Camera-type eye (tissue), 1 donor: Measurements from ENCODE around the gene SAT2. TPM values are rescaled to one million over a fixed set of nuclear protein-coding genes. Genes with fewer than 3 reads are reported as not detected.

ENCODE experiments used
- total RNA-seq: library from RNA; depleted of rRNA; stranded (reverse); fragments of >200 nt; gene quantifications from one replicate; pipeline ENCODE4 v1.2.3, GENCODE V29; 2014

SAT2 gene
- total RNA-seq = 41.5 TPM

DNA sequence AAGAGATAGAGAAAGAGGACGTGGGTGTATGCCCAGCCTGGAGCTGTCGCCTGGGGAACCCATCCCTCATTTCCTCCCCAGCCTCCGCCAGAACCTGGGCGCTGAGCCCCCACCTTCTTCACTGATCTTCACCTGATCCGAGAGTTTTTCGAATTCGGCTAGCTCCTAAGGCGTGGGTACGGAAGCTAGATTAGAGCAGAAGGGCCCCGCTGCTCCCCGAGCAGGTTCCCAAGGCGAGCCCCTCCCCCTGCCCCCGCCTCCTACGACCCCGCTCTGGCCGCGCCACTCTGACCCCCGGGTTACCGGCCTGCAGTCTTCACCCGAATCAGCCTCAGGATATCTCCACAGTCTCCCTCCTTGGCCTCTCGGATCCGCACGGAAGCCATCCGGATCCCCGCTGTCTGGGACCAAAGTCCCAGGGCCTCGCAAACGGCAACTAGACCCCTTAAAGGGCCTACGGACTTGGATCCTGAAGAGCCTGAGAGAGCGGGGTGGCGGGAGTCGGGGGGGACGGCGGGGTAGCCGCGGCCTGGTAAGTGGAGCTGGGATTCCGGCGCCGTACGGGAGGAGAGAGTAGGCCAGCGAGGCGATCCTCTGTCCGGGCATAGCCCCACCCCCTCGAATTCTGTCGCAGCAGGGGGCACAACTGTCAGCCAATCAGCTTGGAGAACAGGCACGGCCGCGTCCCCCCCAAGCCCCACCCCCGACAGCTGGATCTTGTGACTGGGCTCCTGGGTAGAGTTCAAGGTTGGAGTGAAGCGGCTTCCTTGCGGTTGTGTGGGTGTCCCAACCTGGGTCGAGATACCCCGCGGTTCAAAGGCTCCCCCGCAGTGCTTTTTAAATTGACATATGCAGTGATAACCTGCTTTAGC, at the start of gene SAT2:
SAT2 (minus strand) TSS at position 572 of the 872 bp plus-strand sequence; CDS start at position 386, 186 bp downstream.

DNA sequence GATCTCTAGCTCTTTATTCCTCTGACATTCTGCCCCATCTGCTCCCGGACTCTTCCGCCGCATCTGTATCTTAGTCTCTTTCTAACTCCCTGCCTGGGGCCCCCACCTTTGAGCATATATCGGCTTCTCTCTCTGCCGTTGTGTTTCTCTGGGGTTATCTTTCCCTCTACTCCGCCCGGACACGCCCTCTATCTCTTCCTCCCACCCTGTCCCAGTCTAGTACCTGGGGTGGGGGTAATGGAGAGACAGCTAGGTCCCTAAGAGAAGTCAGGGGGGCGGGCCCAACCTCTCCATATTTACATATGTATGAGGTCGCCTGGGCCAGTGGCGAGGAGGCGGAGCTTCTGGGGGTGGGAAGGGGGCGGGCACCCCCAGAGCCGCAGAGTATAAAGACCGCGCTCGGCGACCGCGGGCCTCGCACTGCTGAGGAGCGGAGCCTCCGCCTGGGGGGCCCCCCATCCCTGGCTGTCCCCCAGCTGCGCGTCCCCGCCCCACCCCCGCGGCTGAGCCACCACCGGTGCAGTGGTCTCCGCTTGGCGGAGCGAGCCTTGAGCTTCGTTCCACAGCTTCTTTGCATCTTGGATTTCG, 23.0 kb upstream of the SAT2 start, which contains the start of gene ATP1B2:
ATP1B2 (plus strand) TSS at position 418 of the 588 bp plus-strand sequence. CDS start 593 bp downstream, outside the sequence.

DNA sequence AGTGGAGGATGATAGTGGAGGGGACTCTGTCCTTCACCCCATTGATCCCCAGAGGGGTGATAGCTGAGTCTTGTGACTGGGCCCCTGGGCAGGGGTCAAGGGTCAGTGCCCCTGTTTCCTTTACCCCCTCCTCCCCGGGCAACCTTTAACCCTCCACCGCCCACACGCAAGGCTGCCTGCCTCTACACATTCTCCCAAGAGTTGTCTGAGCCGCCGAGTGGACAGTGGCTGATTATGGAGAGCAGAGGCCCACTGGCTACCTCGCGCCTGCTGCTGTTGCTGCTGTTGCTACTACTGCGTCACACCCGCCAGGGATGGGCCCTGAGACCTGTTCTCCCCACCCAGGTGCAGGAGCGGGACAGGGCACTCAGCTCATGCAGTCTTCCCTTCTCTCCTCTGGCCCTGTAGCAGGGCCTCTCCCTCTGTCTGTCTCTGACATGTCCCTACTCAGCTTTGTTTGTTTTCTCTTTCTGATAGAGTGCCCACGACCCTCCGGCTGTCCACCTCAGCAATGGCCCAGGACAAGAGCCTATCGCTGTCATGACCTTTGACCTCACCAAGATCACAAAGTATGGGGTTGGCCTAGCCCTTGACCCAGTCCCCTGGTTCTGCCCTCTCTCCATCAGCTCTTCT, 2.4 kb upstream of the SAT2 start, which contains the start of gene SHBG:
SHBG (plus strand) TSS at position 197 of the 633 bp plus-strand sequence; CDS start at position 235, 38 bp downstream.

DNA sequence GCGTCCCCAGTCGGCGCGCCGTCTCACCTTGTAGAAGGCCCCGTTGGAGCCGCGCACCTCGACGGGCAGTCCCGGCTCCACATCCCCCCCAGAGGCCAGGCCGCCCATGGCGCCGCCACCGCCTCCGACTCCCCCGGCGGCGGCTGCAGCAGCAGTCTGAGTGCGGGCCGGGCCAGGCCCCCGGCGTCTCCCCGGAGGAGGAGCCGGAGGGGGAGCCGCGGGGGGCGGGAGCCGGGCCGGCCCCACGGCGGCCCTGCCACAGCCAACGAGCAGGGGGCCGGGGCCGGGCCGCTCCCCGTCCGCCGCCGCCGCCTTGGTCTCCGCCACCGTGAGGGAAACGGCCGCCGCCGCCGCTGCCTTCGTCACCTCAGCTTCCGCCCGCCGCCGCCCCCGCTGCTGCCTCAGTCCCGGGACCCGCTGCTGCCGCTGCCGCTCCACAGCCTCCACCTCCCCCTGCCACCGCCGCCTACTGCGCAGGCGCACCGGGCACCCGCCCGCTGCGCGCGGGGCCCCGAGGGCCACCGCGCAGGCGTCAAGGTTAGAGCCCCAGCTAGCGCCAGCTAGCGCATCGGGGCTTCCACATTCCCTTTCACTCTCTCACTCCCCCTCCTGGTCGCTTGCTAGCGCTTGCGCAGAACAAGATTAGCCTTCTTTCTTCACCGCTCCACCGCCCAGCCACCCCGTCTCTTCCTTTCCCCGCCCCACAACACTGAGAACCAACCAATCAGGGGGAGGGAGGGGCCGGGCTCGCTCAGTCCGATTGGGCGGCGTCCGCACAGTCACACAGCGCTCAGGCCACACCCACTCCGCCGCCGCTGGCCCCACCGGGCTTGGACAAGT, 13.0 kb downstream of the SAT2 start, which contains the start of gene FXR2:
FXR2 (minus strand) TSS at position 473 of the 840 bp plus-strand sequence; CDS start at position 108, 365 bp downstream.

DNA sequence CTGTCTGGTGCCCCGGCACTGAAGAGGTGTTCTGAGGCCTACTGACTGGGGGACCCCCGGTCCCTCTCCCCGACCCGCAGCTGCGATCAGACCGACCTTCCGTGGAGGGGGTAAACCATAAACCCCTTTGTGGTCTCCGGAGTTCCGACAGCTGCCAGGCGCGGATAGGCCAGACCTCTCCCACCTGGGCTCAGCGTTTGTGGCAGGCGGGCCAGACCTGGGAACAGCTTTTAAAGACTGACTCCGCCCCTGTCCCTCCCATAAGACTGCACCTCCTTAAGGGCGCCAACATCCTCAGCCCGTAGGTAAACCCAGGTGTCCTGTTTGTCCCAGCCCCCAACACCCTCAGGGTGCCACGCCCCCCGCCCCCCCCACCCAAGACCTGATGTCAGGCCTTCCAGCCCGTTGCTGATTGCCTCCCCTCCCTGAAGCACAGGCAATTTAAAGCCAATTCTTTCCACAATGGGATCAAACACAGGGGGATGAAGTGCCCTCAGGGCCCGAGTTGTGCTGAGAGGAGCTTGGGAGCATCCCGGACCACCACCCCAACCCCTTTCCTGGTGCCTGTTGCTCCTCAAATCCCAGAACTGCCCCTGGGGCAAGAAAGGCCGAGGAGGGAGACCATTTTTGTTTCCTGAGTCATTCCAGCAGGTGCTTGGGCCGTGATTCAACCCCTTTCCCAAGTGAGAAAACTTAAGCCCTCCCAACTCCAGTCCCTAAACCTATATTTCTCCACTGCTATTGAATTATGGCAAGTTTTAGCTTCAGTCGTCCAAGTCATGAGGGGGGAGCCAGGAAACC, 37.5 kb downstream of the SAT2 start, which contains the start of gene SOX15:
SOX15 (minus strand) TSS at position 204 of the 801 bp plus-strand sequence. CDS start 418 bp downstream, outside the sequence.

DNA sequence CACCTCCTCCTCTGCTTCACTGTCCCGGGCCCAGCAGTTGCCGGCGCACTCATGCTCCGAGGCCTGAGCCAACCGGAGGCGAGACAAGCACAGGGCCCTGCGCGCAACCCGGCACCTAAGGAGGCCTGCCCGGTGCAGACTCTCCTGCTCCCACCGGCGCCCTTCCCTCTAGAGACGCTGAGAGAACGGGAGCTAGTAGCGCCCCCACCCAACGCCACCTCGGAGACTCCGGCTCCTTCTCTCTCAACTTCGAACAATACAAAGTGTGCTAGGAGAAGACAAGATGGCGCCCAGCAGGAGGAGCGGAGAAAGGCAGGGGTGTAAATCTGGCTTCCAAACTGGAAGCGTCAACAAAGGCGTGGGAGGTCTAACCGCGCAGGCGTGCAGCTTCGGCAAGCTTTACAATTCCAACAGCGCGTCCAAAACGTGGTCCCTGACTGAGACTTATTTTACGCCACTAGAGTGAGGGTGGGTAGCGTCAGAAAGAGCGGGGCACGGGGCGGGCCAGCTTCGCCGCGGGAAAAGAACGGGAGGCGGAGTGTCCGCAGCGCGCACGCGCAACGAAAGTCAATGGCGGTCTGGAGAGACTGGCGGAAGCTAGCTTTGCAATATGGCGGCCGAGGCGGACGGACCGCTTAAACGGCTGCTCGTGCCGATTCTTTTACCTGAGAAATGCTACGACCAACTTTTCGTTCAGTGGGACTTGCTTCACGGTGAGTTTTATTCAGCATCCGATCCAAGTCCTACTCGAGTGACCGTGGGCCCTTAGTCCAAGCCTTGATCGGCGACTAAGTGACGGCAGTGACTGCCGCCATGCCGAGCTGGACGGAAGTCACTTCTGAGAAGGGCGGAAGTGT, 44.1 kb downstream of the SAT2 start, which contains the start of gene MPDU1:
MPDU1 (plus strand) TSS at position 600 of the 857 bp plus-strand sequence; CDS start at position 611, 11 bp downstream.

DNA sequence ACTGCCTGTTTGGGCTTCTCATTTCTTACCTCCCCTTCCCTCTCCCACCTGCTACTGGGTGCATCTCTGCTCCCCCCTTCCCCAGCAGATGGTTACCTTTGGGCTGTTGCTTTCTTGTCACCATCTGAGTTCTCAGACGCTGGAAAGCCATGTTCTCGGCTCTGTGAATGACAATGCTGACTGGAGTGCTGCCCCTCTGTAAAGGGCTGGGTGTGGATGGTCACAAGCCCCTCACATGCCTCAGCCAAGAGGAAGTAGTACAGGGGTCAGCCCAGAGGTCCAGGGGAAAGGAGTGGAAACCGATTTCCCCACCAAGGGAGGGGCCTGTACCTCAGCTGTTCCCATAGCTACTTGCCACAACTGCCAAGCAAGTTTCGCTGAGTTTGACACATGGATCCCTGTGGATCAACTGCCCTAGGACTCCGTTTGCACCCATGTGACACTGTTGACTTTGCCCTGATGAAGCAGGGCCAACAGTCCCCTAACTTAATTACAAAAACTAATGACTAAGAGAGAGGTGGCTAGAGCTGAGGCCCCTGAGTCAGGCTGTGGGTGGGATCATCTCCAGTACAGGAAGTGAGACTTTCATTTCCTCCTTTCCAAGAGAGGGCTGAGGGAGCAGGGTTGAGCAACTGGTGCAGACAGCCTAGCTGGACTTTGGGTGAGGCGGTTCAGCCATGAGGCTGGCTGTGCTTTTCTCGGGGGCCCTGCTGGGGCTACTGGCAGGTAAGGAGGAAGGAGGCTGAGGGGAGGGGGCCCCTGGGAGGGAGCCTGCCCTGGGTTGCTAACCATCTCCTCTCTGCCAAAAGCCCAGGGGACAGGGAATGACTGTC, 48.4 kb downstream of the SAT2 start, which contains the start of gene CD68:
CD68 (plus strand) TSS at position 638 of the 833 bp plus-strand sequence; CDS start at position 678, 40 bp downstream.

Other genes with a start within 250 kb of the SAT2 start
- gene TNK1, start 246.7 kb downstream of the SAT2 start, total RNA-seq = 2.4 TPM
- gene PLSCR3, start 233.3 kb downstream of the SAT2 start, total RNA-seq = 12.8 TPM
- gene TMEM256, start 223.7 kb downstream of the SAT2 start, total RNA-seq = 27.9 TPM
- gene NLGN2, start 220.0 kb downstream of the SAT2 start, total RNA-seq = 36.2 TPM
- gene SPEM1, start 207.5 kb downstream of the SAT2 start, total RNA-seq = not detected
- gene SPEM2, start 202.2 kb downstream of the SAT2 start, total RNA-seq = not detected
- not detected for gene SPEM3, start 199.0 kb downstream of the SAT2 start, total RNA-seq
- 1.0 TPM for gene TMEM102, start 192.4 kb downstream of the SAT2 start, total RNA-seq
- 7.1 TPM for gene FGF11, start 188.3 kb downstream of the SAT2 start, total RNA-seq
- 17.8 TPM for gene CHRNB1, start 182.8 kb downstream of the SAT2 start, total RNA-seq
- 35.8 TPM for gene ZBTB4, start 148.2 kb downstream of the SAT2 start, total RNA-seq
- gene SLC35G6, start 146.4 kb downstream of the SAT2 start, total RNA-seq = not detected
- gene POLR2A, start 143.5 kb downstream of the SAT2 start, total RNA-seq = 114 TPM
- 16.2 TPM for gene TNFSF12, start 78.8 kb downstream of the SAT2 start, total RNA-seq
- gene TNFSF13, start 69.1 kb downstream of the SAT2 start, total RNA-seq = 7.6 TPM
- gene SENP3, start 65.9 kb downstream of the SAT2 start, total RNA-seq = 54.2 TPM
- gene CD68, start 48.2 kb downstream of the SAT2 start, total RNA-seq = 5.9 TPM
- 68.1 TPM for gene MPDU1, start 44.0 kb downstream of the SAT2 start, total RNA-seq
- 3.2 TPM for gene SOX15, start 37.7 kb downstream of the SAT2 start, total RNA-seq
- gene FXR2, start 12.9 kb downstream of the SAT2 start, total RNA-seq = 43.2 TPM
- gene SHBG, start 2.3 kb upstream of the SAT2 start, total RNA-seq = 1.3 TPM
- 62.5 TPM for gene ATP1B2, start 23.1 kb upstream of the SAT2 start, total RNA-seq
- gene TP53, start 59.7 kb upstream of the SAT2 start, total RNA-seq = 27.9 TPM
- 5.6 TPM for gene WRAP53, start 60.7 kb upstream of the SAT2 start, total RNA-seq
- gene EFNB3, start 77.4 kb upstream of the SAT2 start, total RNA-seq = 10.0 TPM
- gene DNAH2, start 89.9 kb upstream of the SAT2 start, total RNA-seq = 0.60 TPM
- gene KDM6B, start 206.4 kb upstream of the SAT2 start, total RNA-seq = 24.5 TPM
- gene TMEM88, start 227.2 kb upstream of the SAT2 start, total RNA-seq = 4.4 TPM
- gene NAA38, start 229.7 kb upstream of the SAT2 start, total RNA-seq = 24.0 TPM
- 24.2 TPM for gene CYB5D1, start 230.2 kb upstream of the SAT2 start, total RNA-seq